HEK293 (cell line): ENCODE data around the gene KBTBD8.

Experiments used
- CTCF ChIA-PET: fragments of 350-600 bp; formaldehyde crosslinking; extraction: SDS; loops from one replicate; lab custom pipeline; 2021; ENCODE audit warnings: antibody characterized with exemption; lab: Yijun Ruan, JAX
- POLR2A ChIA-PET: fragments of 300-600 bp; formaldehyde crosslinking; extraction: SDS; loops from one replicate; lab custom pipeline; 2020; ENCODE audit warnings: antibody characterized with exemption, inconsistent platforms; lab: Yijun Ruan, JAX
- H3K27ac ChIP-seq: fragments of 200-500 bp; sonication (Bioruptor generic); 2 replicates; pipeline ENCODE4 v1.5.1; 2014; ENCODE audit warnings: low read depth, low read length, control low read depth, inconsistent platforms; ENCODE audit errors: extremely low read depth
- H3K36me3 ChIP-seq, 2 experiments: fragments of 200-500 bp in 1 of 2; sonication (Bioruptor generic) in 1 of 2; 1 replicate in 1 of 2; 2 replicates in 1 of 2; pipeline ENCODE4 v1.5.1; 2014 to 2017; ENCODE audit warnings: inconsistent platforms in 2 of 2, low read length in 2 of 2; ENCODE audit not compliant: control insufficient read depth in 2 of 2, insufficient read depth in 1 of 2
- H3K4me1 ChIP-seq: fragments of 200-500 bp; sonication (Bioruptor generic); 2 replicates; pipeline ENCODE4 v1.5.1; 2014; ENCODE audit warnings: mild to moderate bottlenecking, low read length, inconsistent platforms; ENCODE audit not compliant: control insufficient read depth, insufficient read depth
- H3K4me3 ChIP-seq: 2 replicates; pipeline ENCODE4 v1.5.1; 2011; ENCODE audit warnings: low read depth, mild to moderate bottlenecking, control low read depth, low read length, moderate library complexity
- H3K9me3 ChIP-seq: fragments of 200-500 bp; sonication (Bioruptor generic); 2 replicates; pipeline ENCODE4 v1.5.1; 2014; ENCODE audit warnings: low read depth, low read length, inconsistent platforms; ENCODE audit not compliant: control insufficient read depth, insufficient read depth
- KLF9 ChIP-seq: fragments of 450-650 bp; formaldehyde crosslinking; IDR thresholded peaks from 2 replicates; pipeline ENCODE4 v1.5.1; 2016; ENCODE audit warnings: missing biosample characterization, missing genetic modification characterization, low read depth
- MEIS1 ChIP-seq: sonication (generic); formaldehyde crosslinking; IDR thresholded peaks from 2 replicates; pipeline ENCODE4 v1.8.1; 2022; ENCODE audit warnings: missing genetic modification reagents, mild to moderate bottlenecking, borderline replicate concordance
- RBAK ChIP-seq: fragments of 450-650 bp; formaldehyde crosslinking; IDR thresholded peaks from 2 replicates; pipeline ENCODE4 v1.5.1; 2016; ENCODE audit warnings: missing biosample characterization, missing genetic modification characterization
- SP7 ChIP-seq: fragments of 450-650 bp; formaldehyde crosslinking; IDR thresholded peaks from 2 replicates; pipeline ENCODE4 v1.5.1; 2016; ENCODE audit warnings: missing biosample characterization, missing genetic modification characterization
- ZBTB20 ChIP-seq: fragments of 450-650 bp; formaldehyde crosslinking; IDR thresholded peaks from 2 replicates; pipeline ENCODE4 v1.5.1; 2016; ENCODE audit warnings: missing biosample characterization, missing genetic modification characterization
- ZIC2 ChIP-seq: fragments of 450-650 bp; formaldehyde crosslinking; IDR thresholded peaks from 2 replicates; pipeline ENCODE4 v1.5.1; 2016; ENCODE audit warnings: missing biosample characterization, missing genetic modification characterization
- ZNF121 ChIP-seq: fragments of 450-650 bp; formaldehyde crosslinking; IDR thresholded peaks from 2 replicates; pipeline ENCODE4 v1.5.1; 2016; ENCODE audit warnings: missing biosample characterization, missing genetic modification characterization
- ZNF175 ChIP-seq: fragments of 450-650 bp; formaldehyde crosslinking; IDR thresholded peaks from 2 replicates; pipeline ENCODE4 v1.5.1; 2016; ENCODE audit warnings: missing biosample characterization, missing genetic modification characterization
- ZNF18 ChIP-seq: fragments of 450-650 bp; formaldehyde crosslinking; IDR thresholded peaks from 2 replicates; pipeline ENCODE4 v1.5.1; 2016; ENCODE audit warnings: missing biosample characterization, missing genetic modification characterization
- ZNF214 ChIP-seq: fragments of 450-650 bp; formaldehyde crosslinking; IDR thresholded peaks from 2 replicates; pipeline ENCODE4 v1.5.1; 2017; ENCODE audit warnings: missing biosample characterization, mild to moderate bottlenecking, missing genetic modification characterization, borderline replicate concordance
- ZNF266 ChIP-seq: fragments of 450-650 bp; formaldehyde crosslinking; IDR thresholded peaks from 2 replicates; pipeline ENCODE4 v1.5.1; 2016; ENCODE audit warnings: missing biosample characterization, missing genetic modification characterization, low read depth
- ZNF274 ChIP-seq, 2 experiments: fragments of 200-500 bp in 1 of 2; fragments of 450-650 bp in 1 of 2; sonication (Bioruptor generic) in 1 of 2; formaldehyde crosslinking in 1 of 2; IDR thresholded peaks; 2 replicates each; pipeline versions ENCODE4 v1.5.1 to v1.6.1; 2014 to 2016; ENCODE audit warnings: borderline replicate concordance in 1 of 2, inconsistent platforms in 1 of 2, low read length in 1 of 2, missing biosample characterization in 1 of 2, missing genetic modification characterization in 1 of 2
- ZNF366 ChIP-seq: fragments of 450-650 bp; formaldehyde crosslinking; conservative IDR thresholded peaks from 2 replicates; pipeline ENCODE4 v1.5.1; 2016; ENCODE audit warnings: missing biosample characterization, missing genetic modification characterization
- ZNF555 ChIP-seq: fragments of 450-650 bp; formaldehyde crosslinking; conservative IDR thresholded peaks from 2 replicates; pipeline ENCODE4 v1.5.1; 2017; ENCODE audit warnings: missing biosample characterization, mild to moderate bottlenecking, missing genetic modification characterization, inconsistent platforms
- ZNF585B ChIP-seq: fragments of 450-650 bp; formaldehyde crosslinking; IDR thresholded peaks from 2 replicates; pipeline ENCODE4 v1.5.1; 2016; ENCODE audit warnings: missing biosample characterization, missing genetic modification characterization
- TF ChIP-seq, protein P1 (sequence below): fragments of 450-650 bp; formaldehyde crosslinking; IDR thresholded peaks from 2 replicates; pipeline ENCODE4 v1.5.1; 2016; ENCODE audit warnings: missing biosample characterization, missing genetic modification characterization
- TF ChIP-seq, protein P2 (sequence below): fragments of 450-650 bp; formaldehyde crosslinking; IDR thresholded peaks from 2 replicates; pipeline ENCODE4 v1.5.1; 2017; ENCODE audit warnings: missing biosample characterization, missing genetic modification characterization
- TF ChIP-seq, protein P3 (sequence below): fragments of 450-650 bp; formaldehyde crosslinking; conservative IDR thresholded peaks from 2 replicates; pipeline ENCODE4 v1.5.1; 2016; ENCODE audit warnings: low read depth, missing biosample characterization, missing genetic modification characterization

The KBTBD8 gene

DNA sequence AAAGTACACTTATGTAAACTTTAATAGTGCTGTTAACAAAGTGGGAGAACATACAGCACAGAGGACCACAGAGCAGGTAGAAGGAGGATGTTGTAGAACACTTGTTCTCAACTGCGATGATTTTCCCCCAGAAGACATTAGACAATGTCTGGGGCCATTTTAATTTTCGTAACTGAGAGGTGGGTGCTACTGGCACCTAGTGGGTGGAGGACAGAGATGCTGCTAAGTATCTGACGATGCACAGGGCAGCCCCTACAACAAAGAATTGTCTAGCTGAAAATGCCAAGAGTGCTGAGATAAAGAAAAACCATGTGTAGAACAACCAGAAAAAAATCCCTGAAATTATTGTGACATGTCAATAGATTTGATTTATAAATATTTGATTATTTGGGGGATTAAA, 5.0 kb upstream of the KBTBD8 start:
- Histone ChIP-seq H3K4me1 (no peaks in the 10 kb centered on the region), H3K27ac (no peak overlapping the region), H3K9me3 (no peaks in the 10 kb centered on the region), H3K4me3 (no peak overlapping the region), H3K36me3 (no peaks in the 10 kb centered on the region)
- TF ChIP-seq ZIC2 (tag by site-specific recombination) (no peak), ZNF18 (no peak), ZNF555 (tag by site-specific recombination) (no peak), ZNF585B (tag by site-specific recombination) (no peak), KLF9 (tag by site-specific recombination) (no peak), ZBTB20 (no peak), ZNF121 (tag by site-specific recombination) (no peak), MEIS1 (CRISPR knock-in tag) (no peak)
- TF ChIP-seq, protein P1, sequence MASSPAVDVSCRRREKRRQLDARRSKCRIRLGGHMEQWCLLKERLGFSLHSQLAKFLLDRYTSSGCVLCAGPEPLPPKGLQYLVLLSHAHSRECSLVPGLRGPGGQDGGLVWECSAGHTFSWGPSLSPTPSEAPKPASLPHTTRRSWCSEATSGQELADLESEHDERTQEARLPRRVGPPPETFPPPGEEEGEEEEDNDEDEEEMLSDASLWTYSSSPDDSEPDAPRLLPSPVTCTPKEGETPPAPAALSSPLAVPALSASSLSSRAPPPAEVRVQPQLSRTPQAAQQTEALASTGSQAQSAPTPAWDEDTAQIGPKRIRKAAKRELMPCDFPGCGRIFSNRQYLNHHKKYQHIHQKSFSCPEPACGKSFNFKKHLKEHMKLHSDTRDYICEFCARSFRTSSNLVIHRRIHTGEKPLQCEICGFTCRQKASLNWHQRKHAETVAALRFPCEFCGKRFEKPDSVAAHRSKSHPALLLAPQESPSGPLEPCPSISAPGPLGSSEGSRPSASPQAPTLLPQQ, result no peak
- TF ChIP-seq, protein P2, sequence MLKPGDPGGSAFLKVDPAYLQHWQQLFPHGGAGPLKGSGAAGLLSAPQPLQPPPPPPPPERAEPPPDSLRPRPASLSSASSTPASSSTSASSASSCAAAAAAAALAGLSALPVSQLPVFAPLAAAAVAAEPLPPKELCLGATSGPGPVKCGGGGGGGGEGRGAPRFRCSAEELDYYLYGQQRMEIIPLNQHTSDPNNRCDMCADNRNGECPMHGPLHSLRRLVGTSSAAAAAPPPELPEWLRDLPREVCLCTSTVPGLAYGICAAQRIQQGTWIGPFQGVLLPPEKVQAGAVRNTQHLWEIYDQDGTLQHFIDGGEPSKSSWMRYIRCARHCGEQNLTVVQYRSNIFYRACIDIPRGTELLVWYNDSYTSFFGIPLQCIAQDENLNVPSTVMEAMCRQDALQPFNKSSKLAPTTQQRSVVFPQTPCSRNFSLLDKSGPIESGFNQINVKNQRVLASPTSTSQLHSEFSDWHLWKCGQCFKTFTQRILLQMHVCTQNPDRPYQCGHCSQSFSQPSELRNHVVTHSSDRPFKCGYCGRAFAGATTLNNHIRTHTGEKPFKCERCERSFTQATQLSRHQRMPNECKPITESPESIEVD (tag by site-specific recombination), result no peak
- POLR2A ChIA-PET, result no interaction called here
- CTCF ChIA-PET, result no interaction called here

DNA sequence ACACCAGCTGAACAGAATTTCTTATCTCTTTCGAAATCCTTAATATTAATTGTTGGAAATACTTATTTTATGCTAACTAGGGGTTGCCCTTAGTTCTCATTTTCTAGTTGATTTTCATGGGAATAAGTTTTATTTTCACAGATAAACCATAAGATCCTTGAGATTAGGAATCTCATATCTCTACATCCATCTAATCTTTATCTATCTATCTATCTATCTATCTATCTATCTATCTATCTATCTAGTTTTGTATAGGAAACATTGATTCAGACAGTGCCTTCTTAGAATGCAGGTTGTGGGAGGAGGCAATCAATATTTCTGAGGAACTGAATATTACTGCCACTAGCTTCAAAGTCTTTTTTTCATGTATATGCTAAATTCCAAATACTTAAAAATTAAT, 3.5 kb upstream of the KBTBD8 start:
- no peaks in the 10 kb centered on the region for H3K4me1 ChIP-seq
- ChIA-PET POLR2A (no interaction called here), CTCF (no interaction called here)
- no peak for TF ChIP-seq ZNF214 (tag by site-specific recombination)
- TF ChIP-seq RBAK (tag by site-specific recombination), result no peak
- no peak for TF ChIP-seq ZNF274 (IDR thresholded peaks at IDR 0.05; ENCODE audit: low read length)
- no peak for TF ChIP-seq ZNF274 (tag by site-specific recombination; IDR thresholded peaks at IDR 0.05; ENCODE audit: borderline replicate concordance)
- no peak for TF ChIP-seq SP7 (tag by site-specific recombination)
- TF ChIP-seq ZNF175, result no peak
- TF ChIP-seq, protein P3, sequence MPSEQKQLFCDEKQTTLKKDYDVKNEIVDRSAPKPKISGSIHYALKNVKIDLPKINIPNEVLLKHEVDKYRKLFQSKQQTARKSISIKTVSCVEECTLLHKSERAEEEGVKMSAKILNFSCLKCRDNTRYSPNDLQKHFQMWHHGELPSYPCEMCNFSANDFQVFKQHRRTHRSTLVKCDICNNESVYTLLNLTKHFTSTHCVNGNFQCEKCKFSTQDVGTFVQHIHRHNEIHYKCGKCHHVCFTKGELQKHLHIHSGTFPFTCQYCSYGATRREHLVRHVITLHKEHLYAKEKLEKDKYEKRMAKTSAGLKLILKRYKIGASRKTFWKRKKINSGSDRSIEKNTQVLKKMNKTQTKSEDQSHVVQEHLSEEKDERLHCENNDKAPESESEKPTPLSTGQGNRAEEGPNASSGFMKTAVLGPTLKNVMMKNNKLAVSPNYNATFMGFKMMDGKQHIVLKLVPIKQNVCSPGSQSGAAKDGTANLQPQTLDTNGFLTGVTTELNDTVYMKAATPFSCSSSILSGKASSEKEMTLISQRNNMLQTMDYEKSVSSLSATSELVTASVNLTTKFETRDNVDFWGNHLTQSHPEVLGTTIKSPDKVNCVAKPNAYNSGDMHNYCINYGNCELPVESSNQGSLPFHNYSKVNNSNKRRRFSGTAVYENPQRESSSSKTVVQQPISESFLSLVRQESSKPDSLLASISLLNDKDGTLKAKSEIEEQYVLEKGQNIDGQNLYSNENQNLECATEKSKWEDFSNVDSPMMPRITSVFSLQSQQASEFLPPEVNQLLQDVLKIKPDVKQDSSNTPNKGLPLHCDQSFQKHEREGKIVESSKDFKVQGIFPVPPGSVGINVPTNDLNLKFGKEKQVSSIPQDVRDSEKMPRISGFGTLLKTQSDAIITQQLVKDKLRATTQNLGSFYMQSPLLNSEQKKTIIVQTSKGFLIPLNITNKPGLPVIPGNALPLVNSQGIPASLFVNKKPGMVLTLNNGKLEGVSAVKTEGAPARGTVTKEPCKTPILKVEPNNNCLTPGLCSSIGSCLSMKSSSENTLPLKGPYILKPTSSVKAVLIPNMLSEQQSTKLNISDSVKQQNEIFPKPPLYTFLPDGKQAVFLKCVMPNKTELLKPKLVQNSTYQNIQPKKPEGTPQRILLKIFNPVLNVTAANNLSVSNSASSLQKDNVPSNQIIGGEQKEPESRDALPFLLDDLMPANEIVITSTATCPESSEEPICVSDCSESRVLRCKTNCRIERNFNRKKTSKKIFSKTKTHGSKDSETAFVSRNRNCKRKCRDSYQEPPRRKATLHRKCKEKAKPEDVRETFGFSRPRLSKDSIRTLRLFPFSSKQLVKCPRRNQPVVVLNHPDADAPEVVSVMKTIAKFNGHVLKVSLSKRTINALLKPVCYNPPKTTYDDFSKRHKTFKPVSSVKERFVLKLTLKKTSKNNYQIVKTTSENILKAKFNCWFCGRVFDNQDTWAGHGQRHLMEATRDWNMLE, result no peak
- TF ChIP-seq ZNF266, result no peak
- no peak for TF ChIP-seq ZNF366 (tag by site-specific recombination)
- no peak overlapping the region for H3K4me3 ChIP-seq
- H3K36me3 ChIP-seq, result no peaks in the 10 kb centered on the region
- H3K27ac ChIP-seq, result no peak overlapping the region
- no peaks in the 10 kb centered on the region for H3K9me3 ChIP-seq
